ENCODE results near the gene MRAP.

DNA sequence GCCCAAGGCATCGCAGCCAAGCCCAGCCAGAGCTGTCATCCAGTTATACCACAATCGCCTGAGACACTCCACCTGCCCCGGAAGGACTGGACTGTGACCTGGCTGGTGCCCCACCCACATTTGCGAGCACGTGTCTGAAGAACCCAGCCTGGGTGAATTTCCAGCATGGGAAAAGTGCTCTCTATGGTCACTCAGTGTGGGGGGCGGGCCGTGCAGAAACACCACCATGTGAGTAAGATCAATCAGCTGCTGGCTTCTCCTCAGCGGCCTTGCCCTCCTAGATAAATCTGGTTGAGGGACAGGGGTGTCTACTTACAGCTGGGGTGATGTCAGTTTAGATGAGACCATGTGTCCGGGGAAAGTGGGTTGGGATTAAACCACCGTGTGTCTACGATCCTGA is 49.3 kb downstream of the MRAP start:
- TF ChIP-seq, protein P1, sequence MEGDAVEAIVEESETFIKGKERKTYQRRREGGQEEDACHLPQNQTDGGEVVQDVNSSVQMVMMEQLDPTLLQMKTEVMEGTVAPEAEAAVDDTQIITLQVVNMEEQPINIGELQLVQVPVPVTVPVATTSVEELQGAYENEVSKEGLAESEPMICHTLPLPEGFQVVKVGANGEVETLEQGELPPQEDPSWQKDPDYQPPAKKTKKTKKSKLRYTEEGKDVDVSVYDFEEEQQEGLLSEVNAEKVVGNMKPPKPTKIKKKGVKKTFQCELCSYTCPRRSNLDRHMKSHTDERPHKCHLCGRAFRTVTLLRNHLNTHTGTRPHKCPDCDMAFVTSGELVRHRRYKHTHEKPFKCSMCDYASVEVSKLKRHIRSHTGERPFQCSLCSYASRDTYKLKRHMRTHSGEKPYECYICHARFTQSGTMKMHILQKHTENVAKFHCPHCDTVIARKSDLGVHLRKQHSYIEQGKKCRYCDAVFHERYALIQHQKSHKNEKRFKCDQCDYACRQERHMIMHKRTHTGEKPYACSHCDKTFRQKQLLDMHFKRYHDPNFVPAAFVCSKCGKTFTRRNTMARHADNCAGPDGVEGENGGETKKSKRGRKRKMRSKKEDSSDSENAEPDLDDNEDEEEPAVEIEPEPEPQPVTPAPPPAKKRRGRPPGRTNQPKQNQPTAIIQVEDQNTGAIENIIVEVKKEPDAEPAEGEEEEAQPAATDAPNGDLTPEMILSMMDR (IDR thresholded peaks at IDR 0.05; ENCODE audit: low read length): no peak
- TF ChIP-seq EZH2 (optimal IDR thresholded peaks at IDR 0.05; ENCODE audit: low read depth, low read length): no peak
- no peak for TF ChIP-seq EZH2phosphoT487 (IDR thresholded peaks at IDR 0.05; ENCODE audit: low read length)
